Measurements from ENCODE around the gene PNRC2. TPM values are rescaled to one million over a fixed set of nuclear protein-coding genes. Genes with fewer than 3 reads are reported as not detected.
"Not testable (repeated sequence)": the region's sequence is repeated elsewhere in the genome, so short reads cannot be mapped to it uniquely, and the experiment has no call there.

The PNRC2 gene
- total RNA-seq, 1 donor: 74.9 TPM

GRCh38 chr1:23984417-23985186 is 25.0 kb downstream of the PNRC2 start:
- Histone ChIP-seq H3K27me3 (ENCODE audit: insufficient read depth, low read length) (no peaks in the 10 kb centered on the region), H3K9me3 (ENCODE audit: low read depth, low read length) (no peaks in the 10 kb centered on the region), H3K79me2 (ENCODE audit: insufficient read depth, low read length) (peaks cover 6% of the 10 kb centered on the region), H4K20me1 (ENCODE audit: insufficient read depth, low read length) (no peaks in the 10 kb centered on the region), H2AFZ (ENCODE audit: low read length) (peak overlapping the region; percentile 32), H3K4me1 (ENCODE audit: insufficient read depth, low read length) (peaks cover 6% of the 10 kb centered on the region), H3K36me3 (ENCODE audit: insufficient read depth, low read length) (no peaks in the 10 kb centered on the region), H3K4me2 (ENCODE audit: insufficient read depth, low read length) (no peak overlapping the region), H3K4me3 (ENCODE audit: insufficient read depth, low read length) (no peak overlapping the region), H3K27ac (ENCODE audit: low read depth, low read length) (no peak overlapping the region)
- peak; percentile 75 for DNase-seq (ENCODE audit: insufficient read length, low spot score, missing footprints)
- no peak for TF ChIP-seq CTCF (IDR thresholded peaks at IDR 0.05; ENCODE audit: extremely low read depth, low read depth, low read length)

GRCh38 chr1:23987038-23987437 is 27.4 kb downstream of the PNRC2 start:
- not testable (repeated sequence) for H3K4me1 ChIP-seq (ENCODE audit: insufficient read depth, low read length); H3K79me2 ChIP-seq (ENCODE audit: insufficient read depth, low read length); H3K4me3 ChIP-seq (ENCODE audit: insufficient read depth, low read length); H4K20me1 ChIP-seq (ENCODE audit: insufficient read depth, low read length); DNase-seq (ENCODE audit: insufficient read length, low spot score, missing footprints); H3K36me3 ChIP-seq (ENCODE audit: insufficient read depth, low read length); H3K9me3 ChIP-seq (ENCODE audit: low read depth, low read length); H3K27me3 ChIP-seq (ENCODE audit: insufficient read depth, low read length); H3K27ac ChIP-seq (ENCODE audit: low read depth, low read length); H3K4me2 ChIP-seq (ENCODE audit: insufficient read depth, low read length); H2AFZ ChIP-seq (ENCODE audit: low read length)

- TF ChIP-seq CTCF (IDR thresholded peaks at IDR 0.05; ENCODE audit: extremely low read depth, low read depth, low read length): no peak
- Histone ChIP-seq H3K9me3 (ENCODE audit: low read depth, low read length) (no peaks in the 10 kb centered on the region), H3K4me2 (ENCODE audit: insufficient read depth, low read length) (no peak overlapping the region), H2AFZ (ENCODE audit: low read length) (no peak overlapping the region), H3K4me1 (ENCODE audit: insufficient read depth, low read length) (no peaks in the 10 kb centered on the region), H3K79me2 (ENCODE audit: insufficient read depth, low read length) (no peaks in the 10 kb centered on the region), H3K36me3 (ENCODE audit: insufficient read depth, low read length) (no peaks in the 10 kb centered on the region), H3K27me3 (ENCODE audit: insufficient read depth, low read length) (no peaks in the 10 kb centered on the region), H3K4me3 (ENCODE audit: insufficient read depth, low read length) (no peak overlapping the region), H3K27ac (ENCODE audit: low read depth, low read length) (no peak overlapping the region), H4K20me1 (ENCODE audit: insufficient read depth, low read length) (no peaks in the 10 kb centered on the region)
- no peak for DNase-seq (ENCODE audit: insufficient read length, low spot score, missing footprints)
Observed at GRCh38 chr1:23989263-23989662, 29.6 kb downstream of the PNRC2 start.

- not testable (repeated sequence) for H3K4me2 ChIP-seq (ENCODE audit: insufficient read depth, low read length); H3K4me3 ChIP-seq (ENCODE audit: insufficient read depth, low read length); H3K4me1 ChIP-seq (ENCODE audit: insufficient read depth, low read length); H4K20me1 ChIP-seq (ENCODE audit: insufficient read depth, low read length); DNase-seq (ENCODE audit: insufficient read length, low spot score, missing footprints); H3K9me3 ChIP-seq (ENCODE audit: low read depth, low read length); H3K79me2 ChIP-seq (ENCODE audit: insufficient read depth, low read length); H2AFZ ChIP-seq (ENCODE audit: low read length); H3K36me3 ChIP-seq (ENCODE audit: insufficient read depth, low read length); H3K27me3 ChIP-seq (ENCODE audit: insufficient read depth, low read length); H3K27ac ChIP-seq (ENCODE audit: low read depth, low read length)
Observed at GRCh38 chr1:23992011-23992410, 32.4 kb downstream of the PNRC2 start.

GRCh38 chr1:23995431-23995837 is 35.8 kb downstream of the PNRC2 start:
- H3K27me3 ChIP-seq (ENCODE audit: insufficient read depth, low read length): no peaks in the 10 kb centered on the region
- H3K4me2 ChIP-seq (ENCODE audit: insufficient read depth, low read length): no peak overlapping the region
- H3K4me1 ChIP-seq (ENCODE audit: insufficient read depth, low read length): no peaks in the 10 kb centered on the region
- H2AFZ ChIP-seq (ENCODE audit: low read length): no peak overlapping the region
- H3K4me3 ChIP-seq (ENCODE audit: insufficient read depth, low read length): no peak overlapping the region
- no peak overlapping the region for H3K27ac ChIP-seq (ENCODE audit: low read depth, low read length)
- H4K20me1 ChIP-seq (ENCODE audit: insufficient read depth, low read length): no peaks in the 10 kb centered on the region
- H3K79me2 ChIP-seq (ENCODE audit: insufficient read depth, low read length): no peaks in the 10 kb centered on the region
- H3K9me3 ChIP-seq (ENCODE audit: low read depth, low read length): no peaks in the 10 kb centered on the region
- no peaks in the 10 kb centered on the region for H3K36me3 ChIP-seq (ENCODE audit: insufficient read depth, low read length)
- TF ChIP-seq CTCF (IDR thresholded peaks at IDR 0.05; ENCODE audit: extremely low read depth, low read depth, low read length): no peak
- peak; percentile 53 for DNase-seq (ENCODE audit: insufficient read length, low spot score, missing footprints)

Data from osteoblast (primary cell).